ENCODE data around the gene ZNF300. TPM values are rescaled to one million over a fixed set of nuclear protein-coding genes. Genes with fewer than 3 reads are reported as not detected.

Gene ZNF300
- 1 to 10 TPM; 1.4 to 2.5 (median 1.6) TPM for total RNA-seq
- polyA plus RNA-seq: 1.6 TPM
- long read RNA-seq, donor 1: 0 reads
- long read RNA-seq, donor 2: 0 reads
- long read RNA-seq, donor 3, full-length matches to known transcripts: 3 of 4 reads
- long read RNA-seq, donor 3, partial matches to known transcripts: 0 of 4 reads
- long read RNA-seq, donor 3, other reads (novel, unspliced or antisense): 1 of 4 reads
- long read RNA-seq, donor 4: 0 reads

DNA sequence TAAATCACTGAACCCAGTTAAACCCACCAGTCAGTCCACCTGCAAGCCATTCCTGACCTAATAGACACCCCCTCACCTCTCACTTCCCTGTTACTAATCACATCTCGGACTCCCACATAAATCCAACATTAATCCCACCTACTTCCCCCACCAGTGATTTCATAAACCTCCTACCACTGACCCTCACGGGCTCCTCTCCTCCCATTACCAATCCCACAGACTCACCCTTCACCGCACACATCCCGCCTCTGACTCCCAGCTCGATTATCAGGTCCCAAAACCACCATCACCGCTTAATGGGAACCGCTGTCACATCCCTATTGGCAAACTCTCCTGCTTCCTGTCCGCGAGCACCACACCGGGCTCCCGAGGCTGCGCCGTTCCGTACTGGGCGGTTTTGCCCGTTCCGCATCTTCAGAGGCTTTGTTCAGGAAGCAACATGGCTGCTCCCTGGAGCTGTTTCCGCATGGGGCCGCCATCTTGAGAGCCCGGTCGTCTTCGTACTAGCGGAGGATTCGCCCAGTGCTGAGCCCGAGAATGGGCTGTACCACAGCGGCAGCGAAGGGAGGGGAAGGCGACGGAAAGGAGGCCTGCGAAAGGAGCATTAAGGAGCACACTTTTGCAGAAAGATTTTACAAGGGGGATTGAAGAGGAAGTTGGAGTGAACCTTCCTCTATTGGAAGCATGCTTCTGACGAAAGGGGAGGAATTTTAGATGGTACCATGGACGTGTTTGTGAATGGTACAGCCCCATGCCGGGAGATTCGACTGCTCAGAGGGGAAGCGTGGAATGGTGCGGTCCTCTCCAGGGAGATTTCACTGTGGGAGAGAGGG lies at the start of gene ZNF300:
ZNF300 (minus strand) TSS at position 502 of the 833 bp plus-strand sequence. CDS start 1,825 bp downstream, outside the sequence.
- ATAC-seq (peak; percentile 99 to 100), DNase-seq (peak; percentile 91 to 94 (median 93))
- peak within 1 kb of the TSS; percentile 55 for H3K27ac ChIP-seq (ENCODE audit: low read length)
- no peaks in the 10 kb centered on the region for H3K27me3 ChIP-seq (ENCODE audit: control insufficient read depth, insufficient read depth)
- peak within 1 kb of the TSS; percentile 52 for H3K4me3 ChIP-seq (ENCODE audit: low read length)
- intact Hi-C loops (cut with DNase I): no loop called here
- H3K4me1 ChIP-seq (ENCODE audit: control insufficient read depth, insufficient read depth, low read length): no peaks in the 10 kb centered on the region
- peaks cover 2% of the 10 kb centered on the region for H3K9me3 ChIP-seq (ENCODE audit: control insufficient read depth, low read length)
- WGBS: 5% methylated on average over 36 of the region's 36 CpGs

DNA sequence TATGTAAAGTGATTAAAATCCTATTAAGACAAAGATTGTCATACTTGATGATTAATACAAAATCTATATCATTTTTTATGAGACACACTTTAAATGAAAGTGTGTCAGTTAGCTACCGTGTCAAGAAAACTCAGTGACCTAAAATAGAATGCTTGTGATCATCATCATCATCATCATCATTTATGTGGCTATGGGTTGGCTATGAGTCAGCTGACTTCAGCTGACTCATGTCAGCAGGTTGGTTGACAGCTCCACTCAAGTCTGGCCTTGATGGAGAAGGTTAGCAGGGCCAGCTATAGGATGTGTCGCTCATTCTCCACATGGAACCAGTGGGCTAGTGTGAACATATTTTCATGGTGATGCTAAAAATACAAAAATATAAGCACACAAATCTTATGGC lies 43.8 kb upstream of the ZNF300 start:
- ATAC-seq: no peak
- Histone ChIP-seq H3K4me1 (ENCODE audit: control insufficient read depth, insufficient read depth, low read length) (no peaks in the 10 kb centered on the region), H3K27me3 (ENCODE audit: control insufficient read depth, insufficient read depth) (no peaks in the 10 kb centered on the region), H3K4me3 (ENCODE audit: low read length) (no peak overlapping the region), H3K27ac (ENCODE audit: low read length) (no peak overlapping the region), H3K9me3 (ENCODE audit: control insufficient read depth, low read length) (peaks cover 11% of the 10 kb centered on the region)
- 74% methylated on average over 2 of the region's 2 CpGs for WGBS
- no peak for DNase-seq
- intact Hi-C loops (cut with DNase I): no loop called here

DNA sequence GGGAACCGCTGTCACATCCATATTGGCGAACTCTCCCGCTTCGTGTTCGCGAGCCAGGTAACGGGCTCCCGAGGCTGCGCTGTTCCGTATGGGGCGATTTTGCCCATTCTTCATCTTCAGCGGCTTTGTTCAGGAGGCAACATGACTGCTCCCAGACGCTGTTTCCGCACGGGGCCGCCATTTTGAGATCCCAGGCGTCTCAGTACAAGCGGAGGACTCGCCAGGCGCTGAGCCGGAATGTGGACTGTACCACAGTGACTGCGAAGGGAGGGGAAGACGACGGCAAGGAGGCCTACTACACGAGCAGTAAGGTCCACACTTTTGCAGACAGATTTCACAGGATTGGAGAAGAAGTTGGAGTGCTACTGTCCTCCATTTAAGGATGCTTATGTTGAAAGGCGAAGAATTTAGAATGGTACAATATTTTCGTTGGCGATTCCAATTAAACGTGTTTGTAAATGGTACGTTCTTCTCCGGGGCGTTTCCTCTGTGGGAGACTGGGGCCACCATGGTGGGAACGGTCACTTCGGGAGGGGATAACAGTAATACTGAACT lies 41.6 kb upstream of the ZNF300 start:
- H3K4me3 ChIP-seq (ENCODE audit: low read length): peak overlapping the region; percentile 90

GRCh38 chr5:150945947-150946346 lies 41.2 kb upstream of the ZNF300 start:
- ATAC-seq (peak; percentile 47 to 71), DNase-seq (no peak)
- peak overlapping the region; percentile 69 for H3K27ac ChIP-seq (ENCODE audit: low read length)
- H3K9me3 ChIP-seq (ENCODE audit: control insufficient read depth, low read length): peaks cover 9% of the 10 kb centered on the region
- H3K4me3 ChIP-seq (ENCODE audit: low read length): peak overlapping the region; percentile 90
- intact Hi-C loops (cut with DNase I): no loop called here
- H3K4me1 ChIP-seq (ENCODE audit: control insufficient read depth, insufficient read depth, low read length): no peaks in the 10 kb centered on the region
- 30% methylated on average over 5 of the region's 5 CpGs for WGBS
- H3K27me3 ChIP-seq (ENCODE audit: control insufficient read depth, insufficient read depth): no peaks in the 10 kb centered on the region

More for the DNA sequence above, 41.6 kb upstream of the ZNF300 start:
- Histone ChIP-seq H3K4me1 (ENCODE audit: control insufficient read depth, insufficient read depth, low read length) (no peaks in the 10 kb centered on the region), H3K27ac (ENCODE audit: low read length) (peak overlapping the region; percentile 69), H3K27me3 (ENCODE audit: control insufficient read depth, insufficient read depth) (no peaks in the 10 kb centered on the region), H3K9me3 (ENCODE audit: control insufficient read depth, low read length) (peaks cover 7% of the 10 kb centered on the region)
- WGBS: 7% methylated on average over 34 of the region's 34 CpGs
- intact Hi-C loops (cut with DNase I): no loop called here
- peak; percentile 98 for ATAC-seq
- peak; percentile 90 to 95 (median 95) for DNase-seq

DNA sequence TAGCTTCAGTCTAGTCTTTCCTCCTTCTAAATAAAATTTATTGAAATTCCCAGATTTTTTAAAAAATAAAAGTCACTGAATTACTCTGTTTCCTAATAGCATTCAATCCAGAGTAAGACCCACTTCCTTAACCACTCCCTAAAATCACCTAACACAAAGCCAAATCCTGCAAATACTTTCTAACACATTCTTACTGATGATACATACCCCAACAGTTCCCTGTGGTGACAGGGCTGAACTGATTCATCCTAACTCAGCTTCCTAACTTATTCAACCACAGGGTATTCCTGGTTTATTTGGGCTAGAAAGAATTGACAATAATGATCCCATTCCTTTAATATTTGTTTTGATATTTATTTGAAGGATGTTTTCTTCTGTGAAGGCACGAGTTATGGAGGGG lies 40.7 kb upstream of the ZNF300 start:
- Histone ChIP-seq H3K4me3 (ENCODE audit: low read length) (peak overlapping the region; percentile 90), H3K27ac (ENCODE audit: low read length) (no peak overlapping the region), H3K4me1 (ENCODE audit: control insufficient read depth, insufficient read depth, low read length) (no peaks in the 10 kb centered on the region), H3K27me3 (ENCODE audit: control insufficient read depth, insufficient read depth) (no peaks in the 10 kb centered on the region), H3K9me3 (ENCODE audit: control insufficient read depth, low read length) (peaks cover 8% of the 10 kb centered on the region)
- WGBS: 78% methylated on average over 1 of the region's 1 CpG
- DNase-seq (no peak), ATAC-seq (no peak)
- intact Hi-C loops (cut with DNase I): no loop called here

- H3K9me3 ChIP-seq (ENCODE audit: control insufficient read depth, low read length): peaks cover 18% of the 10 kb centered on the region
- H3K4me1 ChIP-seq (ENCODE audit: control insufficient read depth, insufficient read depth, low read length): no peaks in the 10 kb centered on the region
- no peak overlapping the region for H3K27ac ChIP-seq (ENCODE audit: low read length)
- DNase-seq: no peak
- H3K4me3 ChIP-seq (ENCODE audit: low read length): no peak overlapping the region
- no peak for ATAC-seq
- intact Hi-C loops (cut with DNase I): no loop called here
- H3K27me3 ChIP-seq (ENCODE audit: control insufficient read depth, insufficient read depth): no peaks in the 10 kb centered on the region
Observed at GRCh38 chr5:150931368-150931965, 26.7 kb upstream of the ZNF300 start.

DNA sequence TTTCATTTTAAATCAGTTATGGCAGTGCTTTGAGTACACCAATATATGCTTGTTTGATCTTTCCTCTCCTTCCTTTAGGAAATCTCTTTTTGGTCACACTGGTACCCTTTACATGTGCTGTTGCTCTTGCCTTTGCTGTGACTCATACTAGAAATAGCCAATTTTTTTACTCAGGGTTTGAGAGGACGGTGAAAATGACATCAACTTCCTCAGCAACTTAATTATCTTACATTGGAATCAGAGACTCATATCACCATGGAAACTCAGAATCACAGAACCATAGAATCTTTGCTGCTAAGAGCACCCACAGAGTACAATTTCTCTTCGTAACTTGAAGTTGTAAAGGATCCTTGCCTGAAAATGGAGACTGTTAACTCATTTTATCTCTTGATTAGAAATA lies 13.8 kb upstream of the ZNF300 start:
- Histone ChIP-seq H3K4me3 (ENCODE audit: low read length) (no peak overlapping the region), H3K4me1 (ENCODE audit: control insufficient read depth, insufficient read depth, low read length) (no peaks in the 10 kb centered on the region), H3K27me3 (ENCODE audit: control insufficient read depth, insufficient read depth) (no peaks in the 10 kb centered on the region), H3K27ac (ENCODE audit: low read length) (no peak overlapping the region), H3K9me3 (ENCODE audit: control insufficient read depth, low read length) (peaks cover 7% of the 10 kb centered on the region)
- WGBS: 47% methylated on average over 2 of the region's 2 CpGs
- no peak for DNase-seq
- intact Hi-C loops (cut with DNase I): no loop called here
- no peak for ATAC-seq

- no peak for ATAC-seq
- Histone ChIP-seq H3K27ac (ENCODE audit: low read length) (no peak overlapping the region), H3K9me3 (ENCODE audit: control insufficient read depth, low read length) (peaks cover 11% of the 10 kb centered on the region), H3K4me3 (ENCODE audit: low read length) (no peak overlapping the region), H3K4me1 (ENCODE audit: control insufficient read depth, insufficient read depth, low read length) (no peaks in the 10 kb centered on the region), H3K27me3 (ENCODE audit: control insufficient read depth, insufficient read depth) (no peaks in the 10 kb centered on the region)
- WGBS: 84% methylated on average over 2 of the region's 2 CpGs
- no peak for DNase-seq
- intact Hi-C loops (cut with DNase I): no loop called here
Observed at GRCh38 chr5:150912312-150912814, 7.6 kb upstream of the ZNF300 start.

DNA sequence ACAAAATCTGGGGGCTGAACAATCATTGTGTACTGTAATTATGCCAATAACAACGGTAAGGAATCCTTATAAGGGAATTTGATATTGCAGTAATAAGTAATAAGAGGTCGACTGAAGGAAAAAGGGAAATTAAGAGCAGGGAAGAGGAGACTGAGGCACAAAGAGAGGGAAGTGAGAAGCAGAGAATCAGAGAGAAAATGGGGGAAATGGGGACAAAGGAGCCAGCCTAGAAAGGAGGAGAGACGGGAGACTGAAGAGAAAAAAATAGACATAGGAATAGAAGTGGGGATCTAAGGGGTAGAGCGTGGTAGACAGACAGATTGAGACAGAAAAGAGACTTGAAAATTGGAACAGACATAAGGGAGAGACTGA lies 518 bp upstream of the ZNF300 start:
- ATAC-seq (no peak), DNase-seq (no peak)
- intact Hi-C loops (cut with DNase I): no loop called here
- Histone ChIP-seq H3K27me3 (ENCODE audit: control insufficient read depth, insufficient read depth) (no peaks in the 10 kb centered on the region), H3K27ac (ENCODE audit: low read length) (no peak overlapping the region), H3K4me1 (ENCODE audit: control insufficient read depth, insufficient read depth, low read length) (no peaks in the 10 kb centered on the region), H3K9me3 (ENCODE audit: control insufficient read depth, low read length) (peaks cover 2% of the 10 kb centered on the region), H3K4me3 (ENCODE audit: low read length) (peak overlapping the region; percentile 52)
- 20% methylated on average over 4 of the region's 4 CpGs for WGBS

GRCh38 chr5:150901446-150901845 lies 3.3 kb downstream of the ZNF300 start:
- Histone ChIP-seq H3K9me3 (ENCODE audit: control insufficient read depth, low read length) (peaks cover 2% of the 10 kb centered on the region), H3K4me3 (ENCODE audit: low read length) (no peak overlapping the region), H3K27ac (ENCODE audit: low read length) (no peak overlapping the region), H3K27me3 (ENCODE audit: control insufficient read depth, insufficient read depth) (no peaks in the 10 kb centered on the region), H3K4me1 (ENCODE audit: control insufficient read depth, insufficient read depth, low read length) (no peaks in the 10 kb centered on the region)
- ATAC-seq (no peak), DNase-seq (no peak)
- 97% methylated on average over 2 of the region's 2 CpGs for WGBS
- intact Hi-C loops (cut with DNase I): no loop called here

Data from right cardiac atrium (tissue), 5 donors.